Cardiac ventricle fibroblast (primary cell): ENCODE measurements around the gene PRDM9. TPM values are rescaled to one million over a fixed set of nuclear protein-coding genes. Genes with fewer than 3 reads are reported as not detected.

Experiments used
- total RNA-seq: library from RNA; depleted of rRNA; stranded (reverse); fragments of >200 nt; gene quantifications from 2 replicates; pipeline ENCODE4 v1.2.3, GENCODE V29; 2015

The PRDM9 gene
- not detected in 2 replicates for total RNA-seq

GRCh38 chr5:23507278-23507685 lies at the start of gene PRDM9:
PRDM9 (plus strand) TSS chr5:23507609; CDS start chr5:23509034, 1,425 bp downstream.

